Kasumi-1 (cell line): ENCODE results near the gene FCER2.

ENCODE experiments used
- DNase-seq, 2 experiments: peaks; one replicate each; lab custom pipeline; 2025; lab: John Stamatoyannopoulos, UW

The FCER2 gene

GRCh38 chr19:7733376-7733775 lies 31.4 kb upstream of the FCER2 start:
- DNase-seq = no peak

GRCh38 chr19:7732045-7732444 lies 30.1 kb upstream of the FCER2 start, which contains the start of gene CLEC4G:
Gene CLEC4G, minus strand, starts transcription at chr19:7732110. Its CDS starts 8 bp downstream, at chr19:7732102.
- no peak for DNase-seq

- no peak for DNase-seq
Measured at GRCh38 chr19:7731615-7732014, 29.7 kb upstream of the FCER2 start.

- DNase-seq = no peak
Measured at GRCh38 chr19:7731218-7731595, 29.3 kb upstream of the FCER2 start.

GRCh38 chr19:7730286-7731217 lies 28.6 kb upstream of the FCER2 start:
- DNase-seq = no peak

- DNase-seq = no peak
Measured at GRCh38 chr19:7729831-7730285, 27.9 kb upstream of the FCER2 start.

- no peak for DNase-seq
Measured at GRCh38 chr19:7729211-7729610, 27.3 kb upstream of the FCER2 start.

- DNase-seq = no peak
Measured at GRCh38 chr19:7725791-7726190, 23.9 kb upstream of the FCER2 start.

- no peak for DNase-seq
Measured at GRCh38 chr19:7722231-7722651, 20.3 kb upstream of the FCER2 start.

GRCh38 chr19:7720351-7720750 lies 18.4 kb upstream of the FCER2 start:
- no peak for DNase-seq

- DNase-seq = no peak
Measured at GRCh38 chr19:7718668-7719067, 16.7 kb upstream of the FCER2 start.

GRCh38 chr19:7716762-7717161 lies 14.8 kb upstream of the FCER2 start:
- no peak for DNase-seq

- DNase-seq = no peak
Measured at GRCh38 chr19:7715671-7716070, 13.7 kb upstream of the FCER2 start.

- no peak for DNase-seq
Measured at GRCh38 chr19:7710616-7711015, 8.7 kb upstream of the FCER2 start.

- no peak for DNase-seq
Measured at GRCh38 chr19:7709932-7710460, 8.1 kb upstream of the FCER2 start.

- no peak for DNase-seq
Measured at GRCh38 chr19:7706955-7707456, 5.1 kb upstream of the FCER2 start.

GRCh38 chr19:7706188-7706954 lies 4.4 kb upstream of the FCER2 start:
- DNase-seq = no peak

- DNase-seq = peak; percentile 76 to 78
Measured at GRCh38 chr19:7705387-7706187, 3.7 kb upstream of the FCER2 start.

- no peak for DNase-seq
Measured at GRCh38 chr19:7704280-7705060, 2.5 kb upstream of the FCER2 start.

- DNase-seq = no peak
Measured at GRCh38 chr19:7703332-7703731, 1.4 kb upstream of the FCER2 start.
